Small intestine (tissue), 7 donors: ENCODE measurements around the gene CFHR2. TPM values are rescaled to one million over a fixed set of nuclear protein-coding genes. Genes with fewer than 3 reads are reported as not detected.
A peak's percentile ranks its signal among the peaks of the same experiment; 100 is the strongest.
"Not testable (repeated sequence)": the region's sequence is repeated elsewhere in the genome, so short reads cannot be mapped to it uniquely, and the experiment has no call there.

Experiments
- DNase-seq, 2 donors: peaks; one replicate each; pipeline versions ENCODE4 v3.0.0 to v3.0.0-alpha.2; 2013
- FAIRE-seq: peaks from 2 replicates; lab custom pipeline; 2012; peaks lifted over from hg19 to GRCh38; lab: Jason Lieb, UNC
- H3K27ac ChIP-seq, 3 donors: one replicate each; pipeline ENCODE4 v1.5.1; 2013; ENCODE audit warnings: low read length in 2 of 3, mild to moderate bottlenecking in 2 of 3, control low read depth in 1 of 3, inconsistent platforms in 1 of 3, low read depth in 1 of 3, moderate library complexity in 1 of 3
- H3K27me3 ChIP-seq, 3 donors: one replicate each; pipeline ENCODE4 v1.6.1; 2013; ENCODE audit warnings: low read length in 3 of 3, inconsistent platforms in 1 of 3; ENCODE audit not compliant: control insufficient read depth in 3 of 3, insufficient read depth in 3 of 3
- H3K36me3 ChIP-seq, 3 donors: one replicate each; pipeline ENCODE4 v1.6.1; 2013; ENCODE audit warnings: low read length in 3 of 3, inconsistent platforms in 1 of 3, low read depth in 1 of 3, mild to moderate bottlenecking in 1 of 3, moderate library complexity in 1 of 3; ENCODE audit not compliant: control insufficient read depth in 3 of 3, insufficient read depth in 2 of 3
- H3K4me1 ChIP-seq, 3 donors: one replicate each; pipeline ENCODE4 v1.6.1; 2013; ENCODE audit warnings: low read length in 2 of 3, inconsistent platforms in 1 of 3, low read depth in 1 of 3, mild to moderate bottlenecking in 1 of 3, moderate library complexity in 1 of 3; ENCODE audit not compliant: control insufficient read depth in 3 of 3, insufficient read depth in 2 of 3
- H3K4me3 ChIP-seq, 3 donors: one replicate each; pipeline ENCODE4 v1.5.1; 2013; ENCODE audit warnings: low read length in 3 of 3, control low read depth in 1 of 3, inconsistent platforms in 1 of 3, low read depth in 1 of 3, mild to moderate bottlenecking in 1 of 3, moderate library complexity in 1 of 3
- H3K9me3 ChIP-seq, 2 donors: one replicate each; pipeline ENCODE4 v1.6.1; 2013; ENCODE audit warnings: low read depth in 1 of 2, low read length in 1 of 2; ENCODE audit not compliant: control insufficient read depth in 2 of 2, insufficient read depth in 1 of 2
- WGBS, 3 donors: extraction: QIAGEN DNeasy Blood & Tissue Kit; methylation state at CpG; one replicate each; pipeline ENCODE4 v1.1.7; 2013; 5-methylcytosine and 5-hydroxymethylcytosine counted together
- polyA plus RNA-seq, 4 donors: library from polyadenylated mRNA; stranded (reverse) in 3 of 4; unstranded in 1 of 4; fragments of 200-250 nt in 3 of 4; fragments of 120-200 nt in 1 of 4; gene quantifications; one replicate each; pipeline versions ENCODE4 v1.2.1 to v1.2.3, GENCODE V29; 2013
- donor health status: healthy with polysubstance abuse.
- donor health status: control.
- donor health status: control.
- donor health status: Bipolar disorder and iron deficiency.
- donor health status: healthy.

CFHR2 gene
- polyA plus RNA-seq, 4 donors = not detected

DNA sequence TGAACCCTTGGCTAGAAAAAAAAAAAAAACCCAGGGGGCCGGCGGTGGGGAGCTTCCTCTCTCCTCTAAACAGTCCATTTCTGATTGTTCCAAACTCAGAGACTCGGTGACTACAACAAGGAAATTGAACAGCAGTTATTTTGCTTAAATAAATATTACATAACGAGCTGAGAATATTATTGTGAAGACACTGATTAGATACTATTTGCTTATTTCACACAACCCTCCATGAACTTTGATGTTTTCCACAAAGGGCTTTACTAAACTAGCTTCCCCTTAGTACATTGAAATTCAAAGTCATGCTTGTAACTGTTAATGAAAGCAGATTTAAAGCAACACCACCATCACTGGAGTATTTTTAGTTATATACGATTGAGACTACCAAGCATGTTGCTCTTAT, 33.7 kb downstream of the CFHR2 start, which contains the start of gene CFHR5:
Gene CFHR5, plus strand, starts transcription at position 279 of the 400 bp plus-strand sequence. Its CDS starts 109 bp downstream, at position 388.
- no peak for DNase-seq
- Histone ChIP-seq H3K27ac (no peak within 1 kb of the TSS), H3K4me3 (no peak within 1 kb of the TSS), H3K27me3 (no peaks in the 10 kb centered on the region), H3K4me1 (no peaks in the 10 kb centered on the region), H3K36me3 (no peaks in the 10 kb centered on the region), H3K9me3 (no peaks in the 10 kb centered on the region)
- FAIRE-seq = no peak
- WGBS, 3 donors = 41 to 43% (median 42%) methylated on average over 5 of the region's 5 CpGs

GRCh38 chr1:196980859-196981258, 37.3 kb downstream of the CFHR2 start:
- Histone ChIP-seq H3K27me3 (no peaks in the 10 kb centered on the region), H3K4me1 (no peaks in the 10 kb centered on the region), H3K27ac (no peak overlapping the region), H3K4me3 (no peak overlapping the region), H3K36me3 (no peaks in the 10 kb centered on the region), H3K9me3 (no peaks in the 10 kb centered on the region)
- DNase-seq (no peak), FAIRE-seq (no peak)
- WGBS, 3 donors = 62 to 77% (median 73%) methylated on average over 1 of the region's 1 CpG

GRCh38 chr1:196982247-196982646, 38.7 kb downstream of the CFHR2 start:
- H3K27ac ChIP-seq, H3K4me1 ChIP-seq, H3K9me3 ChIP-seq, H3K27me3 ChIP-seq, DNase-seq, H3K36me3 ChIP-seq, H3K4me3 ChIP-seq, FAIRE-seq: not testable (repeated sequence)
- WGBS, 3 donors = 92 to 95% (median 95%) methylated on average over 7 of the region's 7 CpGs

DNA sequence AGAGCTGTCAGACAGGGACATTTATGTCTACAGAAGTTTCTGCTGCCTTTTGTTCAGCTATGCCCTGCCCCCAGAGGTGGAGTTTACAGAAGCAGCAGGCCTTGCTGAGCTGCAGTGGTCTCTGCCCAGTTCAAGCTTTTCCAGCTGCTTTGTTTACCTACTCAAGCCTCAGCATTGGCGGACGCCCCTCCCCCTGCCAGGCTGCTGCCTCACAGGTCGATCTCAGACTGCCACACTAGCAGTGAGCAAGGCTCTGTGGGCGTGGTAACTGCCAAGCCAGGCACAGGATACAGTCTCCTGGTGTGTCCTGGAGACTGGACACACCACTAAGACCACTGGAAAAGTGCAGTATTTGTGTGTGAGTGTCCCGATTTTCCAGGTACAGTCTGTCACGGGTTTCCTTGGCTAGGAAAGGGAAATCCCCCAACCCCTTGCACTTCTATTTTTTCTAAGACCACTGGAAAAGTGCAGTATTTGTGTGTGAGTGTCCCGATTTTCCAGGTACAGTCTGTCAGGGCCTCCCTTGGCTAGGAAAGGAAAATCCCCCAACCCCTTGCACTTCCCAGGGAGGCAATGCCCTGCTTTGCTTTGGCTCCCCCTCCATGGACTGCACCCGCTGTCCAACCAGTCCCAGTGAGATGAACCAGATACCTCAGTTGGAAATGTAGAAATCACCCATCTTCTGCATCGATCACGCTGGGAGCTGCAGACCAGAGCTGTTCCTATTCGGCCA, 48.5 kb downstream of the CFHR2 start:
- H3K4me3 ChIP-seq, H3K27ac ChIP-seq, H3K9me3 ChIP-seq, H3K4me1 ChIP-seq, FAIRE-seq, H3K36me3 ChIP-seq, H3K27me3 ChIP-seq: not testable (repeated sequence)
- 36 to 56% (median 40%) methylated on average over 11 of the region's 11 CpGs for WGBS, 3 donors
- peak; percentile 3 to 46 for DNase-seq

GRCh38 chr1:196993916-196994315, 50.4 kb downstream of the CFHR2 start:
- DNase-seq = no peak
- Histone ChIP-seq H3K9me3 (no peaks in the 10 kb centered on the region), H3K4me1 (no peaks in the 10 kb centered on the region), H3K36me3 (no peaks in the 10 kb centered on the region), H3K27me3 (no peaks in the 10 kb centered on the region), H3K27ac (no peak overlapping the region), H3K4me3 (no peak overlapping the region)
- 71 to 84% (median 79%) methylated on average over 2 of the region's 2 CpGs for WGBS, 3 donors
- no peak for FAIRE-seq

- H3K36me3 ChIP-seq = no peaks in the 10 kb centered on the region
- 83 to 85% (median 83%) methylated on average over 1 of the region's 1 CpG for WGBS, 3 donors
- H3K4me1 ChIP-seq = no peaks in the 10 kb centered on the region
- H3K4me3 ChIP-seq = no peak overlapping the region
- no peak for DNase-seq
- FAIRE-seq = no peak
- H3K9me3 ChIP-seq = no peaks in the 10 kb centered on the region
- no peaks in the 10 kb centered on the region for H3K27me3 ChIP-seq
- H3K27ac ChIP-seq = no peak overlapping the region
Observed at GRCh38 chr1:196997423-196997822, 53.9 kb downstream of the CFHR2 start.

DNA sequence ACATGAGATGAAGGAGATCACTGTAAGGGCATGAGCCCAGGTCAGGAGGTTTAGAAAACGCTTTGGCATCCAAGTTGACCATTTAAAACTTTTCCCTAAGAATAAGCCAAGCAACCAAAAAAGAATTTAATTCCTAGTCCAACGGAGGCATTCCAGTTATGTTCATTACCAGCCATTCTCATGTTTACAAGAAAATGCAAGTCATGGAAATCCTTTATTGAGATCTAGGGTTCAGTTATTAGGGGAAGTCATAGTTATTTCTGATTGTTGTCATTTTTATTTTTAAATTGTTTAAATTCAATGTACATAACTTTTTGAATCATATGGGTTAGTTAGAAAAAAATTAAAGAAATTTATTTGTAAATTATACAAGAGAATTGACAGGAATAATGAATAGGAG, 58.3 kb downstream of the CFHR2 start:
- Histone ChIP-seq H3K27me3 (no peaks in the 10 kb centered on the region), H3K4me1 (no peaks in the 10 kb centered on the region), H3K36me3 (no peaks in the 10 kb centered on the region), H3K27ac (no peak overlapping the region), H3K9me3 (no peaks in the 10 kb centered on the region), H3K4me3 (no peak overlapping the region)
- FAIRE-seq = no peak
- WGBS, 3 donors = 78 to 85% (median 79%) methylated on average over 2 of the region's 2 CpGs
- DNase-seq = no peak

DNA sequence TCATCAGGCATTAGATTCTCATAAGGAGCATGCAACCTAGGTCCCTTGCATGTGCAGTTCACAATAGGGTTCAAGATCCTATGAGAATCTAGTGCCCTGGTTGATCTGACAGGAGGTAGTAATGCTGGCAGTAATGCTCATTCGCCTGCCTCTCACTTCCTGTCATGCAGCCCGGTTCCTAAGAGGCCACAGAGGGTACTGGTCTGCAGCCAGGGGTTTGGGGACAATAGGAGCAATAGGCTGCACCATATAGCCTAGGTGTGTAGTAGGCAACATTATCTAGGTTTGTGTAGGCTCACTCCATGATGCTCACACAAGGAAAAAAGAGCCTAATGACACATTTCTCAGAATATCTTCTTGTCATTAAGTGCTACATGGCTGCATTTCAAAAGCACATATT, 59.6 kb downstream of the CFHR2 start:
- no peaks in the 10 kb centered on the region for H3K4me1 ChIP-seq
- WGBS, 3 donors = 47 to 71% (median 57%) methylated on average over 2 of the region's 2 CpGs
- FAIRE-seq (no peak), DNase-seq (no peak)
- no peak overlapping the region for H3K27ac ChIP-seq
- H3K9me3 ChIP-seq = no peaks in the 10 kb centered on the region
- no peaks in the 10 kb centered on the region for H3K27me3 ChIP-seq
- H3K4me3 ChIP-seq = no peak overlapping the region
- H3K36me3 ChIP-seq = no peaks in the 10 kb centered on the region

GRCh38 chr1:197008861-197009260, 65.3 kb downstream of the CFHR2 start:
- no peaks in the 10 kb centered on the region for H3K36me3 ChIP-seq
- DNase-seq (no peak), FAIRE-seq (no peak)
- H3K27ac ChIP-seq = no peak overlapping the region
- H3K4me1 ChIP-seq = no peaks in the 10 kb centered on the region
- H3K9me3 ChIP-seq = no peaks in the 10 kb centered on the region
- WGBS, 3 donors = 79 to 88% (median 83%) methylated on average over 6 of the region's 6 CpGs
- no peak overlapping the region for H3K4me3 ChIP-seq
- H3K27me3 ChIP-seq = no peaks in the 10 kb centered on the region
